ENCODE measurements around the gene MEIS3.
A peak's percentile ranks its signal among the peaks of the same experiment; 100 is the strongest.

MEIS3 gene

DNA sequence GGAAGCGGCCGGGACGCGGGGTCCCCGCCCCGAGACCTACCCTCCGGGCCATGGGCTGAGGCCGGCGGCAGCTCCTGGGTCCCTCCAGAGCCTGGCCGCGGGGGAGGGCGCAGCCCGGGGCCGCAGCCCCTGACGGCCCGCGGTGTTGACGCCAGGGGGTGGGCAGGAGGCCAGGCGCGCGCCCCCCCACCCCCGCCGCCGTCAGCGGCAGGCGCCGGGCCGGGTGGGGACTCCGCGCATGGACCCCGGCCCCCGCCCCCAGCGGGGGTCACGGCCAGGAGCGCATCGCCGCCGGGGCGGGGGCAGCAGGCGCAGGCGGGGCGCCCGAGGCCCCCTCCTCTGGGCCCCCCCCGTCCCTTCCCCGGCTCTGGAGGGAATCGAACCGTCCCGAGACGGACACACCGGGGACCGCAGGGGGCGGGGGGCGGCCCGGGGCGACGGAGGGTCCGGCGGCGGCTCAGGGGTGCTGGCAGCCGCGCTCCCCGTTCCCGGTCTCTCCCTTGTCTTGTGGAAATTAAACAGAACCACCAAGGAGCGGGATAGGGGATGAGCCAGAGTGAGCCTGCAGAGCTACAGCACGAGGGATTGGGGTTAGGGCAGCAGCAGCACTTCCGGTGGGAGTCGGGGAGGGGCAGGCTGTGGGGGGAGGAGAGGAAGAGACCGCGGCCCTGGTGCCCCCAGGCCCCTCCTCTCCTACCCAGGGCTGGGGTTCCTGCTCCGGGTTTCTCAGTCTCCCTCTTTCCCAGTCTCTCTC, at the start of gene MEIS3:
Gene MEIS3 (minus strand): TSS at position 498 of the 754 bp plus-strand sequence. CDS start 446 bp downstream, at position 52.
- DNase-seq, result no peak

DNA sequence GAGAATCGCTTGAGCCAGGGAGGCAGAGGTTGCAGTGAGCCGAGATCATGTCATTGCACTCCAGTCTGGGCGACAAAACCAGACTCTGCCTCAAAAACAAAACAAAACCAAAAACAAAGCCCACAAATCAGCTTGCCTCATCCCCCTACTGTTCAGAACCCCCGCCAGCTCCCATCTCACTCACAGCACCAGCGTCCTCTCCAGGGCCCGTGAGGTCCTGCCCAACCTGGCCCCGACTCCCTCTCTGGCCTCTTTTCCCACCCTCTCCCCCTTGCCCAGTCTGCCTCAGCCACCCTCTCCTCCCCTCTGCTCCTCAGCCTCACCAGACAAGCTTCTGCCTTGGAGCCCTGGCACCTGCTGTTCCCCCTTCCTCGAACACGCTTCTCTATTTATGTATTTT, 48.6 kb upstream of the MEIS3 start:
- DNase-seq, result no peak

DNA sequence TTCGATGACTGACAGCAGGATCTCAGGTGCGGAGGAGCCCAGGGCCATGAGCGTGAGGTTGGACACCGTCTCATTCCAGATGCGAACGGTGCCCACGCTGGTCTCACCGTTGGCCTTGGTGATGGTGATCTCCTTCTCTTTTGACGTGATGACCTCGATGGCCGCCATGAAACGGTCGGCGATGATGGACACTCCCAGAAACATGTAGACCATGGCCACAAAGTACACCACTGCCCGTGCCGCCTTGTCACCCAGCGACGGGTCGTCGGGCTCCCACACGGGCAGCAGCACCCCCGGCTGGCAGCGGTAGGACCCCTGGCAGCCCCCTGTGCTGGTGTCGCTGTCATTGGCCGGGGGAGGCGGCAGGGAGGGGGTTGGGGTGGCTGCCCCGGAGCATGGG, 46.6 kb upstream of the MEIS3 start:
- DNase-seq, result no peak

DNA sequence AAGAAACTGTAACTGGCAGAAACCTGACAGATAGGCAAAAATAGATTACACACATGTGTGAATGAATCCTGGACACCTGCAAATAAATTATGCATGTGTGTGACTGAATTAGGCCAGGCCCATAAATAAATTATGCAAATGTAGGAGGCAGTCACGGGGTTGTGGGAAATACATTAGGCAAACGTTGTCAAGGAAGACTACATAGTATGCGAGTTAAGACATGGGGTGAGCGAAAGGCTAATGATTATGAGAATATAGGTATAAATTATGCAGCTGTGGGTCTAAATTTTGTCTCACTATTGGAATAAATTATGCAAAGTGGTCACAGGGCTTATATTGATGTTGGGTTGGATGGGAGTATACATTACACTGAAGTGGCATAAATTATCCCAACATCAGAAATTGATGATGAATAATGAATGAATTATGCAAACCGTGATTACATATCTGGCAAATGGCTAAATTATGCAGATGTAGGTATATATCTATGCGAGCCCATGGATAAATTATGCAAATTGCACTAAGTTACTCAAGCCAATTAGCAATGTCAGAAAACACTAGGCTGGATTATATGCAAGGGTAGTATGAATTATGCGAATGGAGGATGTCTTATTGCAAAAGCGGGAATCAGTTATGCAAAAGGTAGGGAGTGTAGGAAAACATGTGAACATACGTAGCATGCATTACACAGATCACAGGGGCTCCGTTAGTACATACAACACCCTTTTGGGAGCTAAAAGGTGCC, 45.5 kb upstream of the MEIS3 start:
- no peak for DNase-seq

DNA sequence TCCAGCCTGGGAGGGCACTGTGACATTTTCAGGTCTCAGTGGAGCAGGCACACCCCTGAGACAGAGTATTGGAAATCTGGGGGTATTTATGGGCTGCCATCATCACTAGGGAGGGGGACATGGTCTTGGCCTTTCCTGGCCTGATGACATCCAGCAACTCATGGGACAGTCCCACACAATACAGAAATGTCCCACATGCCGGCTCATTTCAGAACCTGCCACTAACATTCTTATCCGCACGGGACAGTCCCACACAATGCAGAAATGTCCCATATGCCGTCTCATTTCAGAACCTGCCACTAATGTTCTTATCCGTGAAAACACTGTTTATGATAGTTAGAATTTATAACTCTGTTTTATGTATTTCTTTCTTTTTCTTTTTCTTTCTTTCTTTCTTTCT, 42.5 kb upstream of the MEIS3 start:
- DNase-seq, result no peak

DNA sequence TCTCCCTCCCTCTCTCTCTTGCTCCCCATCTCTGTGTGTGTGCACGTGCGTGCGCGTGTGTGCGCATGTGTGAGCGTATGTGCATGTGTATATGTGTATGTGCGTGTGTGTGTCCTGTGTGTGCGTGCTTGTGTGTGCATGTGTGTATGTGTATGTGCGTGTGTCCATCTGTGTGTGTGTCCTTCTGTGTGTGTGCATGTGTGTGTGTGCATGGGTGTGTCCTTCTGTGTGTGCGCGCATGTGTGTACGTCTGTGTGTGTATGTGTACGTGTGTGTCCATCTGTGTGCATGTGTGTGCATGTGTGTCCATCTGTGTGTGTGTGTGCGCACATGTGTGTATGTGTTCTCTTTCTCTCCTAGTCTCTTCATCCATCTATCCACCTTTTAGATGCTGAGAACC, 40.1 kb upstream of the MEIS3 start:
- DNase-seq, result no peak

DNA sequence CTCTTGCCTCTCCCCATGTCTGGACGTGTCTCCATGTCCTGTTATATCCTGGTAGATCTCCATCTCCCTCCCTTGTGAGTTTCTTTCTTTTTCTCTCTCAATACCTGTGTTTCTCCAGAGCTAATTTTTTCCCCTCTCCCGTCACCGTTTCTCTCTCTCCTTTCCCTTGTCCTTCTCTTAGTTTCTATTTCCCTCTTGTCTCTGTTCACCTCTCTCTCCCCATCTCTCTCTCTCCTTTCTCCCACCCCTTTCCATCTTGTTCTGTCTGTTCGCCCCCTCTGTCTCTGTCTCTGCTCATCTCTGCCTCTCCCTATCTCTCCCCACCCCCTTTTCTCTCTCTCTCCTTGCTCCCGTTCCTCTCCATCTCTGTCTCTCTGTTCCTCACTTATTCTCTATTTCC, 39.3 kb upstream of the MEIS3 start:
- DNase-seq, result no peak

DNA sequence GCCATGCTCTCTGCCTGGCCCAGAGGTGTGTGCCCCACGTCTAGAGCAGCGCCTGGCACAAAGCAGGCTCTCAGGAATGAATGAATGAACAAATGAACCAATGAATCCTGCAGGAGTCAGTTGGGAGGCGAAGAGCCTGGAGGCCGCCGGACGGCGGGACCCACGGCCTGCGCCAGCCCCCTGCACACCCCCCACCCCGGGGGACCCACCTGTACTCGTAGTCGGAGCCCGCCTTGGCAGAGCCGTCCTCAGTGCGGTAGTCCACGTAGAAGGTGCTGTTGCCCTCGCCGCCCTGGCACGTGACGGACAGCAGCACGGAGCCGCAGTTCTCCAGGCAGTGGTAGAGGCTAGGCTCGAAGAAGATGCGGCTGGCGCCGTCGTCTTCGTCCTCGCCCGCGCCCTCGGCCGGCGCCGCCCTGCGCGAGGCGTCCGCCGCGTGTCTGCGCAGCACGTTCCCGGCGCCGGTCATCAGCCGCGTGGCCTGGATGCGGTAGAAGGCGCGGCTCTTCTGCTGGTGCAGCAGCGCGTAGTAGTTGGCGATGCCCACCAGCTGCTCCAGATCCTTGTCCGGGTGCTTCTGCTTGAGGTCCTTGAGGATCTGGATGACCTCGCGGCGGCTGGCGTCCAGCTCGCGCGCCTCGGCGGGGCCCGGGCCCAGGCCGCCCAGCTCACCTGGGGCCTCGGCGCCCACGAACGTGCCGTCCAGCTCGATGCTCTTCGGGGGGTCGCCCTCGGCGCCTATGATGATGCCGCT, 37.6 kb upstream of the MEIS3 start:
- DNase-seq, result no peak

DNA sequence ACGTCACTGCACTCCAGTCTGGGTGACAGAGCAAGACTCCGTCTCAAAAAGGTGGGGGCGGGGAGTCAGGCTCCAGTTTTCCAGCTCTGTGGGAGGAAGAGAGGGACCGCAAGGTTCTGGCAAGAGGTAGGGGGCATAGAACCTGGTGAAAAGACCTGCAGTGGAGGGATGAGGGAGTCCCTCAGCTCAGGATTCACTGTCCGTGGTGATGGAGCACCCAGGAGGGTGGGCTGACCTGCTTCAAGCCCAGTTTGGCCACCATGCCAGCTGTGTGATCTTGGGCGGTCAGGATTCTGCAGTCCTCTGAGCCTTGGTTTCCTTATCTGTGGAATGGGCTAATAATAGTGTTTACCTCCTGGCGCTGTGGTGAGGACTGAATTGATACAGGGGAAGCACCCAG, 31.2 kb upstream of the MEIS3 start:
- no peak for DNase-seq

DNA sequence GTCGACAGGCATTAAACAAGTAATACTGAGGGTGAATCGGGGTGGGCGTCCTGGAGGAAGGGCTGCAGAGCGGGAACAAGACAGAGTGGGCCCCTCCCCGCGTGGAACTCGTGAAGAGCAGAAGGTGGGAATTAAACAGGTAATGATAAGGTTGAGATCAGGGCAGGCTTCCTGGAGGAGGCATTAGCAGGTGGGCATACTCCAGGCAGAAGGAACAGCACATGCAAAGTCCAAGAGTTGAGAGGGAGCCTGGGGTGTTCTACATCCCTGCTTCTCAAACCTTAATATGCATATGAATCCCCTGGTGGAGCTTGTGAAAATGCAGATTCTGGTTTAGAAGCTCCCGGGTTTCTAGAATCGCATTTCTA, 29.0 kb upstream of the MEIS3 start:
- no peak for DNase-seq

DNA sequence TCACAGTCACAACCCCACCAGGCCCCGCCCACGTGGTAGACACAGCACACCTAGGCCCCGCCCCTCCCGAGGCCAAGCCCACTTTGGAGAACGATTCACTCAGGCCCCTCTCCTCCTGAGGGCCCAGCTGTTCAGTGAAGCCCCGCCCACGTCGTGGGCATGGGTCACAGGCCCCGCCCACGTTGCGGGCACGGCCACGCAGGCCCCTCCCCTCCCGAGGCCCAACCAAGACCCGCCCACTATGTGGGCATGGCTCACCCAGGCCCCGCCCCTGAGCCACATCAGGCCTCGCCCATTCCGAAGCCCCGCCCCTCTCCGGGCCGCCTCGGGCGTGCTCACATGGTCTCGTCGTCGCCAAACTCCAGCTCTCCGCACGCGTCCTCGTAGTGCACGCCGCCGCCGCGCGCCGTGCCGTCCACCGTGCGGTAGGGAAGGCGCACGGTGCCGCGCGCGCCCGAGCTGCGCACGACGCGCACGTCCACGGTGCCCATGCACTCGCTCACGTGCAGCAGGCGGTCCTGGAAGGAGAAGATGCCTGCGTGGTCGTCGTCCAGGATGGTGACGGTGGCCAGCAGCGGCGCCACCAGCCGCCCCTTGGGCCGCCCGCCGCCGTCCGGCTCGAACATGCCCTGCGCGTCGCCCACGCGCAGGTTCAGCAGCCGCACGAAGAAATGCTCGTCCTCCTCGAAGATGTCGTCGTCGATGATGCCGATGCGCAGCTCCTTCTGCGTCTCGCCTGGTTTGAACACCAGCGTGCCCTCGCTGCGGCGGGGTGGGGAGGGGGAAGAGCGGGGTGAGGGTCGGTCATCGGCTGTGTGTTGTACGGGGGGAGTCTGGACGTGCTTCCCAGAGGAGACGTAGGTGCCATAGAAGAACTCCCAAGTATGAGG, 28.4 kb upstream of the MEIS3 start:
- peak; percentile 82 for DNase-seq

DNA sequence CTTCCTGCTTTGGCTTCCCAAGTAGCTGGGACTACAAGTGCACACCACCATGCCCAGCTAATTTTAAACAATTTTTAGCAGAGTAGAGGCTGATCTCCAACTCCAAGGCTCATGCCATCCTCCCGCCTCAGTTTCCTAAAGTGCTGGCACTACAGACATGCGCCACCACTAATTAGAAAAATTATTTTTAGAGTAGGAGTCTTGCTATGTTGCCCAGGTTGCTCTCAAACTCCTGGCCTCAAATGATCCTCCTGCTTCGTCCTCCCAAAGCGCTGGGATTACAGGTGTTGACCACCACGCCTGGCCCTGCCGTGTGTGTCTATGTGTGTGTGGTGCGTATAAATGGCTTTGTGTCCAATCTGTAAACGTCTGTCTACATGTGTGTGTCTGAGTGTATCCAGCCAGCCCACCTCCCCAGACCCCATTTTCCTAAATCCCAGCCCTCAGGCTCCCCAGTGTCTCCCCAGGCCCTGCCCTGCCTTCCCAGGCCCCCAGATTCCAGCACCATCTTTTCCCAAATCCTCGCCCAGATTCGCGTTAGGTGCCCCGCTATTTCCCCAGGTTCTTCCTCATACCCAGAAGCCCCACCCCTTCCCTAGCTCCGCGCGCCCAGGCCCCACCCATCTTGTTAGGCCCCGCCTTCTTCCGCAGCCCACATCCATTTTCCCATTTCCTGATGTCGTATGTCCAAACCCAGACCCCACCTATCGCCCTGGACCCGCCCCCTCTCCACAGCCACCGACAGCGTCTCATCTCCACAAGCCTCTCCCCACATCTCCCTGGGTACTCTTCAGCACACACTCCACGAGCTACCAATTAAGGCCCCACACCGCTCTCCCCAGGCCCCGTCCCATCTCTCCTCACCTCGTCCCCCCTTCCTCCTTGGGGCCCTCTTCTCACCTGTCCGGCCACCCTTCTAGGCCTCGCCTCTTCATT, 27.5 kb upstream of the MEIS3 start:
- peak; percentile 60 for DNase-seq

DNA sequence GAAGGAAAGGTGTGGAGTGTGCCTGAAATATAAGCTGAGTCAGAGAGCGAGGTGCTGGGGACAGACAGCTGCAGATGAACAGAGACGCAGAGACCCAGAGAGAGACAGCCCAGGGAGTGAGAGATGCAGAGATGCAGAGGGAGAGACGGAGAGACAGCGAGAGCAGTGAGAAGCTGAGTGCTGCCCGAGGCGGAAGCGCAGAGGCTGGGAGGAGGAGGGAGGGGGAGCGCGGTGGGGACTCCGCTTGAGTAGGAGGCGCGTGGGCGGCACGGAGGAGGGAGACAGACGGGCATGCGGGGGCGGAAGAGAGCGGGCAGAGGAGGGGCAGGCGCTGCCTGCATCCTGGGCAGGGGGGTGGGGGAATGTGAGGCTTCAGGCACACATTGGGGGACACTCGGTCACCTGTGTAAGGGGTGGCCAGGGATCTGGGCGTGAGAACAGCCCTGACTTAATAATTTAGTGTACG, 26.6 kb upstream of the MEIS3 start:
- DNase-seq, result peak; percentile 26

DNA sequence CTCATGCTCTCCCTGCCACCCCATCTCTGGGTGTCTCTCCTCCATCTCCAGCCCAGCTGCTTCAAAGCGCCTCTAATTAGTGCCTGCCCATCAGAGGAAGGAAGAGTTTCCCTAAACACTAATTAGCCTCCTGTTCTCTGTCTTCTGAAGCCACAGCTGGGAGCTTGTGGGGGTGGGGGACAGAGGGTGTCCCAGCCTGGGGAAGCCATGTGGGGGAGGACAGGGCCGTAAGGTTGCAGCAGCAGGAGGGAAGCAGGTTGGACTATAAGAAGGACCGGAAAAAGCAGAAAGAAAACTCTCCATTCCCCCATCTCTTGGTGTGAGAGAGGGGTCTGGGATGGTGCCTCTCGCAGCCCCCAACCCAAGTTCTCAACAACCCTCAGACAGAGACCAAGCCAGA, 26.2 kb upstream of the MEIS3 start:
- no peak for DNase-seq

DNA sequence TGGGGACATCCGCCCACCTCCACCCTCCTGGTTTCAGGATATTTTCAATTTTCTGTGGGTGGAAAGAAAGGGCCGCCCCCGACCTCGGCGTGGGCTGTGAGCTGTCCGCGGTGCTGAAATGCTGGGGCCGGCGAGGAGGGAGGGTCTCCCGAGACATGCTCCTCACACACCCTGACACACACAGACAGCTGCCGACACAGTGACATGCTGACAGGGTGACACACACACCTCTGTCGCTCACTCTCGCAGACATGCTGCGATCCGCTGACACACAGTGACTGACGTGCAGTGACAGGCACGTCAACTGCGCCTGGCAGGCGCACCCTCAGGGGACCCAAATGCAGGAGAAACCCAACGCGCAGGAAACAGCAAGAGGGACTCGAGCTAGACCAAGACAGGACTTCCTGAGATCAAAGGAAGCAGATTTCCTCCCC, 25.1 kb upstream of the MEIS3 start:
- DNase-seq, result no peak

DNA sequence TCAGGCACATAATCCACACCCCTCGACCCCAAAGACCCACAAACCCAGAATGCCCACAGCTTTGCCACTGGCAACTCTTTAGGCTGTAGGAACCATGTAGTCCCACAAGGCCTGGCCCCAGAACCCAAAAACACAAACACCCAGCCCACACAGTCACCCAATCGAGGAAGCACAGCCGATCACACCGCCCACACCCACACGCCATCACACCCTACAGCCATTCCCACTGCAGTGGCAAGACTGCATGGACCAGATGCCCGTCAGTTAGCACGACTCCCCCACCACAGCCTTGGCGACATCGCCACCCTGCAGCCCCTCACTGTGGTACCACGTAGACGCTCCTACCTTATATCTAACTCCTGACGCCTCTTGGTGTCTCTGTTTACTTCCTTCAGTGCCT, 24.0 kb upstream of the MEIS3 start:
- DNase-seq, result no peak

DNA sequence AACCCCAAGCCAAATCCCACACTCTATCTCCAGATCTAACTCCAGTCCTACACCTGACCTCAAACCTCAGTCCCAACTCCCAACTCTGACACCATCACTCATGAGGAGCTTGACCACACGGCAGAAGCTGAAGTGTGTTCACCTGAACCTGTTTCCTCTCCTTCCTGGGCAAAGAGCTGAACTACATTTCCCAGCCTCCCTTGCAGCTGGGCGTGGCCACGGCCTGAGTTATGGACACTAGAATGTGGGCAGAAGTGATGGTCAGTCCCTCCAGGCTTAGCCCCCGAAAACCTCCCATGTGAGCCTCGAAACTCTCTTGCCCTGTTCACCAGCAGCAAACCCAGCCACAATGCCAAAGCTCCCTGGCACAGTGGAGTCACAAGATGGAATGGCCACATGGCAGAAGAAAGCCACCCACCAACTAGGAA, 19.5 kb upstream of the MEIS3 start:
- DNase-seq, result no peak

DNA sequence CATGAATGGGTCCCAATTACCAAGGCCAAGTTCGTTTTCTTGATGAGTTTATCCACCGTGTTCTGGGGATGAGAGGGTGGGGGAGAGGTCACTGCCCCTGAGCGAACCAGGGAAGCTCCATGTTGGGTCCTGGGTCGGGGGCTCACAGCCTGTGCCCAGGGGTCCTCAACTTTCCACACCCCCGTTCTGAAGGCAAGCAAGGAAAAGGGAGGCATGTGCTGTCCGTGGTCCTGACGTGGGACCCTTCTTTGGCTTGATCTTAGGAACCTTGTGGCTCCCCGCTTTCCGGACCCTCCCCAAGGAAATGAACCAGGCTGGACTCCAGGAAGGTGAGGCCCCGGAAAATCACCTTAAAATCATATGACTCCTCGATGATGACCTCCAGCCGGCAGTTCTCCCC, 18.2 kb upstream of the MEIS3 start:
- DNase-seq, result no peak

DNA sequence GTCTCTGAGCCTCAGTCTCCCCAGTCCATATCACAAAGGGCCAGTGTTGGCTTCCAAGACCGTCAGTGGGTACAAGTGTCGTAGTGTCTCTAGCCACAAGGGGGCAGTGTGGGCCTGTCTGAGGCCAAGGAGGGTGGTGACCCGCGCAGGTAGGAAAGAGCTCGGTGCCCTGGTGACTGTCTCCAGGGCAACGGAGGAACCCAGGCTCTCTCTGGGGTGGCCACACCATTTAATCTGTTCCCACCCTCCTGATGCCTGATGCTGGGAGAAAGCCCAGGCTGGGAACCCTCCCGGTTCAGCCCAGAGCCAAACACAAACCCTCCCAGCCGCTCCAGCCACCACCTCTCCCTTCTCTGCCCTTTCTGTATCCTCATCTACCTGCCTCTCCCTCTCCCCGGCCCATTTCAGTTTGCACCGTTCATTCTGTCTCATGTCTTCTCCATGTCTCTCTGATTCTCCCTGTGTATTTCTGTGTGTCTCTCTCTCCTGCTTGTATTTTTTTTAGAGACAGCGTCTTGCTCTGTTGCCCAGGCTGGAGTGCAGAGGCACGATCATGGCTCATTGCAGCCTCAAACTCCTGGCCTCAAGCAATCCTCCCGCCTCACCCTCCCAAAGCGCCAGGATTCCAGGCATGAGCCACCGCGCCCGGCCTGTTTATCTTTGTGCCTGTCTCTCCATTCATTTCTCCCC, 17.5 kb upstream of the MEIS3 start:
- DNase-seq, result peak; percentile 80

DNA sequence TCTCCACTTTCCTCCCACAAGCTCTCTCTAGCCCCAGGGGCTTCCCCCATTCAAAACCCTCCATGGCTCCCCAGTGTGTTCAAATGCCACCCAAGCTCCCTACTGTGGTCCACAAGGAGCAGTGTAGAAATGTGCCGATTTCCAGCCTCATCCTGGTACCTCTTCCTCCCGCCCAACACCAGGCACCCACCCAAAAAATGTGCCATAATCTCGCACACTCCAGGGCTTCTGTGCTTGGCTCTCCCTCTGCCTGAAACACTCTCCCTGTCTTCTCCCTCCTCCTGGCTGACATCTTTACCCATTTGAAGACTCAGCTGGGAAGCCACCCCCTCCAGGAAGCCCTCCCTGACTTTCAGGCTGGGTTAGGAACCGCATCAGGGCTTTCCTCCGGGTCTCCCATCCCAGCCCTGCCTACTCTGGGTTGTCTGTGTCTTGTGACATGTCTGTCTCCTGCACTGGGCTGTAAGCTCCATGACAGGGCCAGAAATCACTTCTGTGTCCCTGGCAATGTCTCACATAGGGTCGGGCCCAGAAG, 16.6 kb upstream of the MEIS3 start:
- no peak for DNase-seq

DNA sequence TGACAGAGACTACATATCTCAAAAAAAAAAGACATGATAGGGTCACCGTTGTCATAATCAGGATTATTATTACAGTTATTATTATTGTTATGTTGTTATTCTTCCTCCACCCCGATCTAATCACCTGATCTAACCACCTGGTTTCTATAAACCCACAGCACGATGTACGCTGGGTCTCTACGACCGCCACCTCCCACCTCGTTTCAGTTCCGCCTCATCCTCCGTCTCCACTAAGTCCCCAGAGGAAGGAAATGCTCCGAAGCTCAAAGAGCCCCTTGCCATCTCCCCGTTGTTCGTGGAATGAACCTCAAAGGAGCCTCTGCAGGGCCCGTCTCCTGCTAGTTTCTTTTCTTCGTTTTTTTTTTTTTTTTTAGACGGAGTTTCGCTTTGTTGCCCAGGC, 15.9 kb upstream of the MEIS3 start:
- DNase-seq, result no peak
